Activated T-cell treated with anti-CD3 and anti-CD28 coated beads for 4 hours (primary cell): ENCODE measurements around the gene MAPRE3.
"Not testable (repeated sequence)": the region's sequence is repeated elsewhere in the genome, so short reads cannot be mapped to it uniquely, and the experiment has no call there.

Source experiments
- DNase-seq: peaks from one replicate; pipeline ENCODE4 v3.0.0-alpha.2; 2020

Gene MAPRE3

GRCh38 chr2:26970244-26970927 is at the start of gene MAPRE3:
TSS of gene MAPRE3 (plus strand) at chr2:26970637. CDS start at chr2:27022219, 51,582 bp downstream.
- DNase-seq, result peak; percentile 60

DNA sequence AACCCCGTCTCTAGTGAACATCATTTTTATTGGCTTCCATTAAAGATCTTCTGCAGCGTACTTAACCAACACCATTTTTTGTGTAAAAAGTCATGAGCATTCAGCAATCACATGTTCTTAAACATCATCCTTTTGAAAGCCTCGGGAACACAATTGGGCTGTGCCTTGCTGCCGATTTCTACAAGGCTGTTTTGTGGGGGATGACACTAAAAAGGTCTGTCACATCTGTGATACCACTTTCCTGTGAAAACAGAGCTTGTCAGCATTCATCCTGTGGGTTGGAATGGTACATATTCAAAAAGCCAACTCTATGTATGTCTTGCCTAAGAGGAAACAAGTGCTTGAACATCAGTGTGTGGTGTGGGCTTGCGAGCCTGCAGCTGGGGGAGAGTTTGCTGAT is 49.1 kb upstream of the MAPRE3 start:
- no peak for DNase-seq

DNA sequence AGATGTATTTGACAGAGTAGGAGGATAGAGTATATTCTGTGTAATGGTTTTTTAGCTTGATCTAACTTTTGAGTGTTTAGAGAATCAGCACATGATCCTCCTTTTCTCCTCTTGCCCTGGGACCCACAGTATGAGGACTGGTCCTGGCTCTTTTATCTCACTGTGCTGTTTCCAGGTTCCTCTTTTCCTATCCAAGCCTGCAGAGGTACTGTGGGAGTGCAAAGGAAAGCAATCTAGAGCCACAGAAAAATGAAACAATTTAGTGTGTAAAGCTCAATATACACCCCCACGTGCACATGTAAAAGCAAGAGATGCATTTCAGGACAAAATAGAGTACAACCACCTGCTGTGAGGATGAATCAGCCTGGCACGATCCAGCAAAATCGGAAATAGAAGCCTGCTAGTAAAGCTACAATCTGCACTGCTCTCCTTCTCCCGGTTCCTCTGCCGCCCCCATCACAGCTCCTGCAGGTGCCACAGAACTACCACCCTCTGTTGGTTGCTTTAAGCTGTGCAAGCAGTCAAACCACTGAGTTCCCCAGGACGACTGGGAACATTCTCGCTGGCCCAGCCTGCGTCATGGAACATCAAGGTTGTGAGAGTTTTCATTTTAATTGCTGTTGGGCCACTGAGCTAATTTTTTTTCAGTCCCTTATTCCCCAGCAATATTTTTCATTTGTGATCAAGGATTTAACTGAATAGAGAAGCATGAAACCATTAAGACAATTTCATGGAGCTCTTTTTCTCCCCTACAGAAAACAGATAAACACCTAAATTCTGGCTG is 47.8 kb upstream of the MAPRE3 start:
- peak; percentile 3 for DNase-seq

DNA sequence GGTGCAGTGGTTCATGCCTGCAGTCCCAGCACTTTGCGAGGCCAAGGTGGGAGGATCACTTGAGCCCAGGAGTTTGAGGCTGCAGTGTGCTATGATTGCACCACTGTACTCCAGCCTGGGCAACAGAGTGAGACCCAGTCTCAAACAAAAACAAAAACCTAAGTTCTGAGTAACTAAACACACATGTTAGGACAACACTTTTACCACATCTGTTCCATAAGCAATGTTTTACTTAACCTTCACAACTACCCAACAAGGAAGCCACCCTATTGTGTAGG is 47.3 kb upstream of the MAPRE3 start:
- not testable (repeated sequence) for DNase-seq

DNA sequence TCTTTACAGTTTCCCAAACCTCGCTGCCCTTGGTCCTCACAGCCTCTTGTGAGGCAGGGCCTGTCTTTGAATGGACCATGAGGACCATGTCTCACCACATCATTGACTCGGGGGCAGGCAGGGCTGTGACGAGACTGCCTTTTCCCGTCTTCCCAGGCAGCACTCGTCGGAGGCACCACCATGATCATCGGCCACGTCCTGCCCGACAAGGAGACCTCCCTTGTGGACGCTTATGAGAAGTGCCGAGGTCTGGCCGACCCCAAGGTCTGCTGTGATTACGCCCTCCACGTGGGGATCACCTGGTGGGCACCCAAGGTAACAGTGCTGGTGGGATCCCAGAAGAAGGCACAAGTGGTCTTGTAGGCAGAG is 45.7 kb upstream of the MAPRE3 start:
- no peak for DNase-seq

DNA sequence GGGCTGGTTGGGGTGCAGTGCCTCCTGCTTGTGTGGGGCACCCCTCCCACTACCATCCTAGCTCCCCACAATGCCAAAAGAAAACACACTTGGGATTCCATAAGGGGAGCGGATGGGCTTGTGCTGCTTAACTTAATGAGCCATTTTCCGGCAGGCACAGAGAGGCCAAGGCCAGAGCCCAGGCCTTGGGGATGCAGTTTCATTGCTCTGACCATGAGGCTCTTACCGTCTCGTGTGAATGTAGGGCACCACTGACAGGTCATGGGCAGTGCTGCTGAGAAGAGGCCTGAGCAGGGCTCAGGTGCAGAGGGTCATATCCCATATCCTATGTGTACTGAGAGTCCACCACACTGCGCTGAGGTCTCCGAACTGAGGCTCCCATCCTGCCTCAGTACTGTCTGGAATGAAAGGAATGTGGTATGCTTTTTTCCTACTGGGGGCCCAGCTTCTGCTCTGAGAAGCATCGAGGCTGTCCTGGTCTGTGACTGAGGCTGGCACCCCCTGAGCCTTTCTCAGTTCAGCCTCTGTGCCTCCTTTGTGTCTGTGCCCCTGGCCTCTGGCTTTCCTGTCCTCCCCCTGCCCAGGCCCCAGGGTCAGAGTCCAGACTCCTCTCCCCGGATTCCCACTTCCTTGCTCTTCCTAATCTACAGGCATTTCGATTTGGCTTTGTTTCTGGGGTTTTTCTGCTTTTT is 45.2 kb upstream of the MAPRE3 start:
- DNase-seq, result no peak

GRCh38 chr2:26927221-26927620 is 43.2 kb upstream of the MAPRE3 start:
- no peak for DNase-seq

- DNase-seq, result no peak
Measured at GRCh38 chr2:26932974-26933373, 37.5 kb upstream of the MAPRE3 start.

DNA sequence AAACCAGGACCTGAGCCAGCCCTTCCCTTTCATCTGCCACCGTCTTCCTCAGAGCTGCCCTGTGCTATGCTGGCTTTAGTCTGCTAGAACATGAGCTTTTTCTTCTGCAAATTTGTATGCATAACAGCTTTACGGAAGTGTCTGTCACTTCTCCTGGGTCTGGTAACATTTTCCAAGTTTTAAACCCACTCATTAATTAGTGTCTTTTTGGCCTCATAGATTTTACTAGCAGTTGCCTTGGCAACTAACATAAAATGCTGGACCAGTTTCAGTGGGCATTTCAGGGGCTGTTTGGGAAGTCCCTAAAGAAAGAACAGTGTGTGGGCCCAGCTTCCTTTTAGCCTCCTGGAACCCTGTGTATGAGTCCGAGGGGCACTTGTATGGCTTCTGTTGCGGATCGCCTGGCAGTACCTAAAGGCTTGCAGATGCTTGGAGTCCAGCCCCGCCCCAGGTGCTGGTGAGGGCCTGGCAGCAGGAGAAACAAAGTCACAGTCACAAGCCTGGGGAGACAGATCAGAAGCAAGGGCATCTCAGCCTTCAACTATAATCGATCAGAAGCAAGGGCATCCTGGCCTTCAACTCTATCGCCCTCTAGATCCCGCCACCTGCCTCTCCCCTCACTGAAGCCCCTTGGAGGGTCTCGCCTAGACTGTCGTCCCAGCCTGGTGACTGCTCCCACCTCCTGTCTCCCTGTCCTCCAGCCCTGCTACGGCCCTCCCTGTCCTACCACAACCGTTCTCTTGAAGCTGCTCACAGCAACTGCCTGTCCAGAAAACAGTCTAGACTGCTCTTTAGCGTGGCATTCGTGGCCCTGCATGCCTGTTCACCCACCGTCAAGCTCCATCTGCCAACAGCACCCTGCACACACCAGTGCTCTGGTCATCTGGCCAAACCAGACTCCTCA is 36.8 kb upstream of the MAPRE3 start:
- no peak for DNase-seq

DNA sequence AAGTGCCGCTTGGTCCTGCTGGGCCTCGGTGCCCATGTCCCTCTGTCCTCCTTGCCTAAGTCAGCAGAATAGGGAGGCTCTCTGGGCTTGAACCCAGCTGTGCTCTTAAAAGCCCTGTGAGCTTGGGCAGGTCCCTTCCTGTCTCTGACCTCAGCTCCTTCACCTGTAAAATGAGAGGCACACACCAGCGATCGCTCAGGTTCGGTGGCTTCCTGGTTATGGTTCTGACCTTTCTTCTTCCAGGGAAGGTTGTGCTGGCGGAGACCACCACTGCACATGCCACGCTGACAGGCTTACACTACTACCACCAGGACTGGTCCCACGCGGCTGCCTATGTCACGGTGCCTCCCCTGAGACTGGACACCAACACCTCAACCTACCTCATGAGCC is 36.1 kb upstream of the MAPRE3 start:
- no peak for DNase-seq

- no peak for DNase-seq
Measured at GRCh38 chr2:26934985-26935384, 35.5 kb upstream of the MAPRE3 start.

GRCh38 chr2:26936855-26937254 is 33.6 kb upstream of the MAPRE3 start:
- no peak for DNase-seq

- no peak for DNase-seq
Measured at GRCh38 chr2:26938399-26939118, 31.9 kb upstream of the MAPRE3 start.

DNA sequence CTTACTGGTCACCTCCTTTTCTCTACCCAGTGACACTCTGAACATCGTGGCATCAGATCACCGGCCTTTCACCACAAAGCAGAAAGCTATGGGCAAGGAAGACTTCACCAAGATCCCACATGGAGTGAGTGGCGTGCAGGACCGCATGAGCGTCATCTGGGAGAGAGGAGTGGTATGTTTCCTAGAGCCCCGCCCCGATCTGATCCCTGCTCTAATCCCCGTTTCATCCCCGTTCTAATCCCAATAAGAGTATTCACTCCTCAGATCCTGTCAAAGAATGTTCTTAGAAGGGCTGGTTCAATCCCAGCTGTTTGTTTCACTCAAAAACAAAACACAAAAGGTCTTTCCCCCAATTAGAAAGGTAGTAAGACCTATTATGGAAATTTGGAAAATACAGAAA is 30.4 kb upstream of the MAPRE3 start:
- no peak for DNase-seq

GRCh38 chr2:26941486-26941885 is 29.0 kb upstream of the MAPRE3 start:
- no peak for DNase-seq

GRCh38 chr2:26942543-26943295 is 27.7 kb upstream of the MAPRE3 start:
- peak; percentile 44 for DNase-seq

DNA sequence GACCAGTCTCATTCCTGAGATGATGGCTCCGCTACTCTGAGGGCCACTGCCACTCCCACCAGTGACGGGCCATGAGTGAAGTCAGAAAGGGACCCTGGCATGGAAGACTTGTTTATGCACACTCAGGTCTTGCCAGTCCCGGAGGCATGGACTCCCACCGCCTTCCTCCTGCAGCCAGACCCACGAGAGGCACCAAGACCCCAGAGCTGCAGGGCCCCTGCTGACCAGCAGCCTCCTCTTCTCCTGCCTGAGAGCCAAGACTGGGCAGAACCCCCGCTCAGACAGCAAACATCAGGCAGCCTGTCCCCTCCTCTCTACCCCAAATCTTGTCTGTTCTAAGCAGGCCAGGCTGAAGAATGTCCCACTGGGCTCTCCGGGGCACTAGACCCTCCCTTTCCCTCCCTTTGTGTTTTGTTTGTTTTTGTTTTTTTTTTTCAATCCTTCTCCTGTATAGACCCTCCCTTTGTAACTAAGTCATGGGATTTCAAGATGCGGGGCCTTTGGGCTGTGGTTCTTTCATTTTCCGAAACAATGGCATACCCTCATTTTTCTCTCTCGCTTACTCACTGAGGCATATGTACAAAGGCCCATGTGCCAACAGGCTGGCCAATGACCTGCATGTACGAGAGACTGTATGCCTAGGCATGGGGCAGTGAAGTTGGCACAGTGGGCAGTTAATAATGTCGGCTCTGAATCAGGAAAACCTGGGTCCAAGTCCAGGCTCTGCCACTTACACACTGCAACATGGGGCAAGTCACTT is 24.3 kb upstream of the MAPRE3 start:
- DNase-seq, result no peak

GRCh38 chr2:26946841-26947784 is 23.3 kb upstream of the MAPRE3 start:
- no peak for DNase-seq

GRCh38 chr2:26948800-26949199 is 21.6 kb upstream of the MAPRE3 start:
- no peak for DNase-seq

GRCh38 chr2:26950246-26950645 is 20.2 kb upstream of the MAPRE3 start:
- DNase-seq, result no peak
